Esophagus muscularis mucosa (tissue), 4 donors: ENCODE results near the gene STK39. TPM values are rescaled to one million over a fixed set of nuclear protein-coding genes. Genes with fewer than 3 reads are reported as not detected.

Experiments
- DNase-seq: peaks from one replicate; pipeline ENCODE4 v3.0.0-alpha.2; 2017; ENCODE audit errors: extremely low spot score
- H3K27ac ChIP-seq, 4 donors: fragments of 200-600 bp; sonication (generic); replicated peaks in 1 of 4; 1 replicate in 3 of 4; 2 replicates in 1 of 4; pipeline ENCODE4 v1.5.1; 2016 to 2019; ENCODE audit warnings: mild to moderate bottlenecking in 1 of 4
- H3K27me3 ChIP-seq, 4 donors: fragments of 200-600 bp; sonication (generic); one replicate each; pipeline versions ENCODE4 v1.5.1 to v1.6.0; 2016 to 2019
- H3K36me3 ChIP-seq, 4 donors: fragments of 200-600 bp; sonication (generic); one replicate each; pipeline ENCODE4 v1.5.1; 2016 to 2019
- H3K4me1 ChIP-seq, 4 donors: fragments of 200-600 bp; sonication (generic); one replicate each; pipeline ENCODE4 v1.5.1; 2016 to 2019
- H3K4me3 ChIP-seq, 4 donors: fragments of 200-600 bp; sonication (generic); 1 replicate in 2 of 4; 2 replicates in 2 of 4; pipeline ENCODE4 v1.5.1; 2016 to 2019; ENCODE audit warnings: mild to moderate bottlenecking in 4 of 4, moderate library complexity in 1 of 4
- H3K9me3 ChIP-seq, 4 donors: fragments of 200-600 bp; sonication (generic); 1 replicate in 3 of 4; 2 replicates in 1 of 4; pipeline ENCODE4 v1.5.1; 2016 to 2019
- CTCF ChIP-seq, 3 experiments: fragments of 200-600 bp in 2 of 3; fragments of 450-650 bp in 1 of 3; sonication (generic) in 2 of 3; IDR thresholded peaks; one replicate each; pipeline ENCODE4 v1.5.1; 2017 to 2019; ENCODE audit warnings: antibody characterized with exemption in 3 of 3, mild to moderate bottlenecking in 2 of 3, moderate library complexity in 1 of 3
- EP300 ChIP-seq: sonication (generic); formaldehyde crosslinking; IDR thresholded peaks from one replicate; pipeline ENCODE4 v1.6.1; 2017; ENCODE audit warnings: antibody characterized with exemption
- POLR2A ChIP-seq: fragments of 450-650 bp; IDR thresholded peaks from one replicate; pipeline ENCODE4 v1.6.1; 2017; ENCODE audit warnings: antibody characterized with exemption, moderate library complexity, mild to moderate bottlenecking, low read depth
- POLR2AphosphoS5 ChIP-seq, 2 donors: sonication (generic); formaldehyde crosslinking; IDR thresholded peaks; one replicate each; pipeline ENCODE4 v1.6.1; 2017; ENCODE audit warnings: antibody characterized with exemption in 2 of 2
- WGBS: methylation state at CpG from one replicate; pipeline ENCODE4 v1.1.5; 2018; 5-methylcytosine and 5-hydroxymethylcytosine counted together
- intact Hi-C: fragments of 100-400 bp; cut with DNase I; formaldehyde crosslinking; loops from one replicate; pipeline ENCODE4 v1.15.1; 2023
- total RNA-seq, 4 donors: library from RNA; depleted of rRNA; stranded (reverse); fragments of >200 nt; gene quantifications; one replicate each; pipeline versions ENCODE4 v1.1.0 to v1.2.1, GENCODE V29; 2016

STK39 gene
- total RNA-seq, 4 donors from 2014 or later: 32.5 to 49.1 (median 41.5) TPM

- Histone ChIP-seq H3K4me3 (no peak overlapping the region), H3K27ac (no peak overlapping the region), H3K36me3 (peaks cover 0 to 5% (median 0%) of the 10 kb centered on the region in 4 donors), H3K27me3 (no peaks in the 10 kb centered on the region), H3K4me1 (peaks cover 8 to 14% (median 13%) of the 10 kb centered on the region in 4 donors), H3K9me3 (no peaks in the 10 kb centered on the region)
- 86% methylated on average over 2 of the region's 2 CpGs for WGBS
- TF ChIP-seq EP300 (no peak), POLR2A (no peak), POLR2AphosphoS5 (IDR thresholded peaks at IDR 0.05) (no peak), CTCF (IDR thresholded peaks at IDR 0.05) (no peak)
- no peak for DNase-seq
- intact Hi-C loops: loop anchor here (5.0 kb wide), 1 partner anchor 1579 kb away; no protein-coding TSS in a partner anchor
Observed at GRCh38 chr2:168116448-168116847, 130.9 kb downstream of the STK39 start.

GRCh38 chr2:168114619-168115018 lies 132.8 kb downstream of the STK39 start:
- WGBS: 87% methylated on average over 7 of the region's 7 CpGs
- TF ChIP-seq POLR2AphosphoS5 (IDR thresholded peaks at IDR 0.05) (no peak), EP300 (no peak), POLR2A (no peak), CTCF (IDR thresholded peaks at IDR 0.05) (no peak)
- H3K27me3 ChIP-seq: no peaks in the 10 kb centered on the region

GRCh38 chr2:168114040-168114439 lies 133.4 kb downstream of the STK39 start:
- DNase-seq: no peak
- Histone ChIP-seq H3K9me3 (no peaks in the 10 kb centered on the region), H3K27me3 (no peaks in the 10 kb centered on the region), H3K4me3 (no peak overlapping the region), H3K4me1 (peaks cover 4 to 8% (median 8%) of the 10 kb centered on the region in 4 donors), H3K27ac (no peak overlapping the region), H3K36me3 (peaks cover 0 to 3% (median 0%) of the 10 kb centered on the region in 4 donors)
- WGBS: 67% methylated on average over 2 of the region's 2 CpGs
- TF ChIP-seq POLR2A: no peak
- no peak for TF ChIP-seq POLR2AphosphoS5 (IDR thresholded peaks at IDR 0.05)
- no peak for TF ChIP-seq CTCF (IDR thresholded peaks at IDR 0.05)
- no peak for TF ChIP-seq EP300
- intact Hi-C loops: no loop called here

More at GRCh38 chr2:168114619-168115018, 132.8 kb downstream of the STK39 start:
- intact Hi-C loops: loop anchor here (5.0 kb wide), 1 partner anchor 1577 kb away; no protein-coding TSS in a partner anchor
- peaks cover 8 to 14% (median 13%) of the 10 kb centered on the region in 4 donors for H3K4me1 ChIP-seq
- no peak for DNase-seq
- H3K9me3 ChIP-seq: no peaks in the 10 kb centered on the region
- H3K27ac ChIP-seq: no peak overlapping the region
- no peak overlapping the region for H3K4me3 ChIP-seq
- H3K36me3 ChIP-seq: peaks cover 0 to 3% (median 0%) of the 10 kb centered on the region in 4 donors

GRCh38 chr2:168107322-168107721 lies 140.1 kb downstream of the STK39 start:
- Histone ChIP-seq H3K36me3 (peaks cover 0 to 6% (median 0%) of the 10 kb centered on the region in 4 donors), H3K4me3 (no peak overlapping the region), H3K27ac (no peak overlapping the region), H3K9me3 (no peaks in the 10 kb centered on the region), H3K4me1 (no peaks in the 10 kb centered on the region), H3K27me3 (no peaks in the 10 kb centered on the region)
- TF ChIP-seq POLR2AphosphoS5 (IDR thresholded peaks at IDR 0.05) (no peak), CTCF (IDR thresholded peaks at IDR 0.05) (no peak), POLR2A (no peak), EP300 (no peak)
- 70% methylated on average over 2 of the region's 2 CpGs for WGBS
- no peak for DNase-seq
- intact Hi-C loops: no loop called here

- no peak overlapping the region for H3K27ac ChIP-seq
- TF ChIP-seq POLR2AphosphoS5 (IDR thresholded peaks at IDR 0.05): no peak
- no peak for TF ChIP-seq CTCF (IDR thresholded peaks at IDR 0.05)
- TF ChIP-seq EP300: no peak
- WGBS: 89% methylated on average over 3 of the region's 3 CpGs
- DNase-seq: no peak
- peaks cover 0 to 6% (median 0%) of the 10 kb centered on the region in 4 donors for H3K36me3 ChIP-seq
- intact Hi-C loops: no loop called here
- no peaks in the 10 kb centered on the region for H3K4me1 ChIP-seq
- H3K9me3 ChIP-seq: no peaks in the 10 kb centered on the region
- no peaks in the 10 kb centered on the region for H3K27me3 ChIP-seq
- no peak overlapping the region for H3K4me3 ChIP-seq
Observed at GRCh38 chr2:168105127-168105683, 142.2 kb downstream of the STK39 start.
